GM12878 (cell line): ENCODE data around the gene TSEN54. TPM values are rescaled to one million over a fixed set of nuclear protein-coding genes. Genes with fewer than 3 reads are reported as not detected.
A peak's percentile ranks its signal among the peaks of the same experiment; 100 is the strongest.

Experiments
- ATAC-seq: fragments of 200-7000 bp; cut with Tn5 transposase; 3 replicates; pipeline ENCODE4 v1.9.1; 2020; ENCODE audit warnings: mild to moderate bottlenecking, moderate library complexity
- BruUV-seq: library from RNA; stranded (reverse); fragments of 400-500 nt; replicated peaks from 2 replicates; lab custom pipeline; 2021; lab: Mats Ljungman, UMichigan
- CTCF ChIA-PET: fragments of 300-600 bp; sonication (Branson Sonifier 250); formaldehyde crosslinking; extraction: SDS; loops from one replicate; lab custom pipeline; 2021; ENCODE audit warnings: inconsistent platforms; lab: Yijun Ruan, JAX
- POLR2A ChIA-PET: fragments of 350-600 bp; formaldehyde crosslinking; extraction: SDS; loops from one replicate; lab custom pipeline; 2021; ENCODE audit warnings: inconsistent platforms; lab: Charles Lee
- RAD21 ChIA-PET: fragments of 300-600 bp; sonication (Branson Sonifier 250); formaldehyde crosslinking; loops from one replicate; lab custom pipeline; 2023; ENCODE audit warnings: antibody characterized with exemption; ENCODE audit not compliant: unreplicated experiment; lab: Charles Lee
- SMC1A ChIA-PET: fragments of 300-600 bp; sonication (Branson Sonifier 250); formaldehyde crosslinking; loops from one replicate; lab custom pipeline; 2023; ENCODE audit not compliant: unreplicated experiment, uncharacterized antibody; lab: Charles Lee
- DNase-seq: peaks from one replicate; pipeline ENCODE4 v3.0.0-alpha.2; 2011; ENCODE audit warnings: low read depth, low spot score
- FAIRE-seq: peaks from 3 replicates; lab custom pipeline; 2011; peaks lifted over from hg19 to GRCh38; lab: Jason Lieb, UNC
- H2AFZ ChIP-seq: 2 replicates; pipeline ENCODE4 v1.6.0; 2011; ENCODE audit warnings: low read depth, low read length, control low read depth; ENCODE audit not compliant: control insufficient read depth
- H3K27ac ChIP-seq: 2 replicates; pipeline ENCODE4 v1.5.1; 2011; ENCODE audit warnings: control low read depth; ENCODE audit not compliant: control insufficient read depth, insufficient read depth
- H3K27me3 ChIP-seq, 2 experiments: replicated peaks in 1 of 2; 2 replicates each; pipeline versions ENCODE4 v1.6.0 to v1.6.1; 2011; ENCODE audit warnings: low read length in 1 of 2; ENCODE audit not compliant: control insufficient read depth in 2 of 2, insufficient read depth in 2 of 2
- H3K36me3 ChIP-seq, 2 experiments: 2 replicates each; pipeline ENCODE4 v1.5.1; 2011; ENCODE audit warnings: low read length in 1 of 2; ENCODE audit not compliant: control insufficient read depth in 2 of 2, insufficient read depth in 2 of 2
- H3K4me1 ChIP-seq: 2 replicates; pipeline ENCODE4 v1.6.1; 2011; ENCODE audit warnings: mild to moderate bottlenecking, low read length, moderate library complexity, mixed read lengths; ENCODE audit not compliant: control insufficient read depth, insufficient read depth
- H3K4me2 ChIP-seq: 2 replicates; pipeline ENCODE4 v1.6.0; 2011; ENCODE audit warnings: control low read depth; ENCODE audit not compliant: control insufficient read depth, insufficient read depth
- H3K4me3 ChIP-seq: fragments of 200-600 bp; sonication (generic); 2 replicates; pipeline ENCODE4 v1.5.1; 2016
- H3K79me2 ChIP-seq: 2 replicates; pipeline ENCODE4 v1.6.0; 2011; ENCODE audit warnings: low read length; ENCODE audit not compliant: control insufficient read depth, insufficient read depth
- H3K9ac ChIP-seq: 2 replicates; pipeline ENCODE4 v1.8.0; 2011; ENCODE audit warnings: low read length, control low read depth, mixed read lengths; ENCODE audit not compliant: control insufficient read depth, insufficient read depth
- H3K9me3 ChIP-seq: replicated peaks from 3 replicates; pipeline ENCODE4 v1.5.1; 2011; ENCODE audit warnings: mild to moderate bottlenecking, low read length; ENCODE audit not compliant: control insufficient read depth, insufficient read depth
- H4K20me1 ChIP-seq: 2 replicates; pipeline ENCODE4 v1.6.0; 2011; ENCODE audit not compliant: control insufficient read depth, insufficient read depth
- NR2C2 ChIP-seq: IDR thresholded peaks from 2 replicates; pipeline ENCODE4 v1.6.1; 2011; ENCODE audit warnings: borderline replicate concordance, low read depth; ENCODE audit not compliant: control insufficient read depth, insufficient read length
- RCOR1 ChIP-seq: conservative IDR thresholded peaks from 2 replicates; pipeline ENCODE4 v1.6.1; 2012; ENCODE audit warnings: low read depth, low read length, improper control_type of control experiment
- RUNX3 ChIP-seq: IDR thresholded peaks from 2 replicates; pipeline ENCODE4 v1.6.1; 2012; ENCODE audit warnings: low read length, inconsistent platforms
- WGBS: methylation state at CpG from one replicate; pipeline ENCODE4 v1.1.6; 2016; ENCODE audit warnings: low lambda C conversion rate; ENCODE audit not compliant: insufficient replicate concordance, insufficient coverage; ENCODE audit errors: missing lambda C conversion rate; 5-methylcytosine and 5-hydroxymethylcytosine counted together
- in situ Hi-C: fragments of 300-500 bp; cut with MboI; formaldehyde crosslinking; loops from 9 replicates; pipeline ENCODE4 v1.14.3; 2018; ENCODE audit warnings: mixed read lengths
- intact Hi-C: fragments of 100-400 bp; cut with micrococcal nuclease; formaldehyde crosslinking; loops from one replicate; pipeline ENCODE4 v1.14.2; 2022; ENCODE audit not compliant: unreplicated experiment
- polyA plus RNA-seq, 11 experiments: library from polyadenylated mRNA; depleted of rRNA in 4 of 11; unstranded in 6 of 11; stranded (reverse) in 5 of 11; fragments of >200 nt; fragmentation: Nextera tagmentation in 4 of 11; fragmentation: Illumina TruSeq in 1 of 11; extraction: Ambion mirVana in 4 of 11; extraction: Trizol in 1 of 11; gene quantifications; 1 replicate in 1 of 11; 2 replicates in 10 of 11; pipeline versions ENCODE4 v1.2.1 to v1.2.3, GENCODE V29; 2011 to 2016; ENCODE audit warnings: inconsistent platforms in 2 of 11, missing spikeins in 2 of 11, low read depth in 1 of 11
- total RNA-seq, 4 experiments: library from RNA; depleted of rRNA in 3 of 4; stranded (reverse); fragments of >200 nt in 3 of 4; fragmentation: Illumina TruSeq in 1 of 4; extraction: Trizol in 1 of 4; gene quantifications; 2 replicates each; pipeline versions ENCODE4 v1.2.1 to v1.2.3, GENCODE V29; 2013 to 2021
- TF ChIP-seq, protein P1 (sequence below): IDR thresholded peaks from 2 replicates; pipeline ENCODE4 v1.6.1; 2011; ENCODE audit warnings: borderline replicate concordance, low read depth, mild to moderate bottlenecking, moderate library complexity, low read length; ENCODE audit not compliant: insufficient read depth, poor library complexity, severe bottlenecking
- TF ChIP-seq, protein P2 (sequence below): fragments of 450-650 bp; IDR thresholded peaks from 2 replicates; pipeline ENCODE4 v1.6.1; 2017; ENCODE audit warnings: antibody characterized with exemption, mild to moderate bottlenecking, moderate library complexity

Gene TSEN54
- total and polyA plus RNA-seq, 10 of the 15 experiments (the other 5 are each of a cell fraction or from before 2014, with no cell fraction given): 7.1 to 48.0 (median 41.1) TPM

DNA sequence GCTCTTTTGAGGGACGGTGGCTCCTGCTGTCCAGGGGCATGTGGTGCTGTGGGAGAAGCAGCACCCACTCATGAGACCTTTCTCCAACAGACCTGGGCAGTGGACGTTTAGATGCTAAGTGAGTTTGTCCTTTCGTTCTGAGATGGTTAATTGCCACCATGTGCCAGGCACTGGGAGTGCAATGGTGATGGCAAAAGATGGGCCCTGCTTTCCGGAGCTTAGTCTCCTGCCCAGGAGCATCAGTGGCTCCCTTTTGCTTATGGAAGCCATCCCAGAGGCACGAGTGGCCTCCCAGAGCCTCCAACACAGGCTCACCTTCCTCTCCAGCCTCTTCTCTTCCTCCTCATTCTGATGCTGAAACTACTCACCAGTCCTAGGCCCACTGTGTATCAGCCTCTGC, 29.4 kb upstream of the TSEN54 start:
- no peak overlapping the region for H2AFZ ChIP-seq
- ChIA-PET RAD21 (interaction anchor here (1.1 to 1.2 kb wide), 2 partner anchors 33 to 60 kb away, joined by 3 to 5 read pairs; no protein-coding TSS in a partner anchor), SMC1A (interaction anchor here (0.7 to 1.7 kb wide), 2 partner anchors 31 to 60 kb away, joined by 3 to 8 read pairs; no protein-coding TSS in a partner anchor), CTCF (interaction anchor here (1.1 to 2.2 kb wide), 4 partner anchors 33 to 75 kb away, joined by 3 to 6 read pairs (median 5); no protein-coding TSS in a partner anchor)
- H3K27me3 ChIP-seq: no peaks in the 10 kb centered on the region
- H3K9me3 ChIP-seq: no peaks in the 10 kb centered on the region
- TF ChIP-seq, protein P1, sequence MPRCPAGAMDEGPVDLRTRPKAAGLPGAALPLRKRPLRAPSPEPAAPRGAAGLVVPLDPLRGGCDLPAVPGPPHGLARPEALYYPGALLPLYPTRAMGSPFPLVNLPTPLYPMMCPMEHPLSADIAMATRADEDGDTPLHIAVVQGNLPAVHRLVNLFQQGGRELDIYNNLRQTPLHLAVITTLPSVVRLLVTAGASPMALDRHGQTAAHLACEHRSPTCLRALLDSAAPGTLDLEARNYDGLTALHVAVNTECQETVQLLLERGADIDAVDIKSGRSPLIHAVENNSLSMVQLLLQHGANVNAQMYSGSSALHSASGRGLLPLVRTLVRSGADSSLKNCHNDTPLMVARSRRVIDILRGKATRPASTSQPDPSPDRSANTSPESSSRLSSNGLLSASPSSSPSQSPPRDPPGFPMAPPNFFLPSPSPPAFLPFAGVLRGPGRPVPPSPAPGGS: no peak
- no peak for TF ChIP-seq RCOR1
- TF ChIP-seq, protein P2, sequence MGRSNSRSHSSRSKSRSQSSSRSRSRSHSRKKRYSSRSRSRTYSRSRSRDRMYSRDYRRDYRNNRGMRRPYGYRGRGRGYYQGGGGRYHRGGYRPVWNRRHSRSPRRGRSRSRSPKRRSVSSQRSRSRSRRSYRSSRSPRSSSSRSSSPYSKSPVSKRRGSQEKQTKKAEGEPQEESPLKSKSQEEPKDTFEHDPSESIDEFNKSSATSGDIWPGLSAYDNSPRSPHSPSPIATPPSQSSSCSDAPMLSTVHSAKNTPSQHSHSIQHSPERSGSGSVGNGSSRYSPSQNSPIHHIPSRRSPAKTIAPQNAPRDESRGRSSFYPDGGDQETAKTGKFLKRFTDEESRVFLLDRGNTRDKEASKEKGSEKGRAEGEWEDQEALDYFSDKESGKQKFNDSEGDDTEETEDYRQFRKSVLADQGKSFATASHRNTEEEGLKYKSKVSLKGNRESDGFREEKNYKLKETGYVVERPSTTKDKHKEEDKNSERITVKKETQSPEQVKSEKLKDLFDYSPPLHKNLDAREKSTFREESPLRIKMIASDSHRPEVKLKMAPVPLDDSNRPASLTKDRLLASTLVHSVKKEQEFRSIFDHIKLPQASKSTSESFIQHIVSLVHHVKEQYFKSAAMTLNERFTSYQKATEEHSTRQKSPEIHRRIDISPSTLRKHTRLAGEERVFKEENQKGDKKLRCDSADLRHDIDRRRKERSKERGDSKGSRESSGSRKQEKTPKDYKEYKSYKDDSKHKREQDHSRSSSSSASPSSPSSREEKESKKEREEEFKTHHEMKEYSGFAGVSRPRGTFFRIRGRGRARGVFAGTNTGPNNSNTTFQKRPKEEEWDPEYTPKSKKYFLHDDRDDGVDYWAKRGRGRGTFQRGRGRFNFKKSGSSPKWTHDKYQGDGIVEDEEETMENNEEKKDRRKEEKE: no peak
- no peak for TF ChIP-seq NR2C2
- no peak for TF ChIP-seq RUNX3
- TF ChIP-seq, all 136 proteins: peak for 0
- Histone ChIP-seq H3K27ac (peak overlapping the region; percentile 68), H3K4me2 (no peak overlapping the region), H3K79me2 (no peaks in the 10 kb centered on the region), H3K4me1 (peaks cover 13% of the 10 kb centered on the region), H4K20me1 (no peaks in the 10 kb centered on the region), H3K4me3 (no peak overlapping the region), H3K36me3 (peaks cover 0 to 2% of the 10 kb centered on the region in 2 experiments; a peak in 2 of 4 replicates), H3K9ac (no peak overlapping the region)
- BruUV-seq: no TSS peak
- FAIRE-seq: peak; percentile 38
- intact Hi-C loops: loop anchor here (2.0 kb wide), 1 partner anchor 60 kb away; no protein-coding TSS in a partner anchor
- ATAC-seq: no peak; the same call in 2 of the 3 replicates
- POLR2A ChIA-PET: interaction anchor here (0.5 kb wide), 1 partner anchor 202 kb away, joined by 4 read pairs; no protein-coding TSS in a partner anchor
- in situ Hi-C loops: no loop called here
- no peak for DNase-seq
- WGBS: 85% methylated on average over 5 of the region's 5 CpGs
